ENCODE data around the gene CPNE1. TPM values are rescaled to one million over a fixed set of nuclear protein-coding genes. Genes with fewer than 3 reads are reported as not detected.

The CPNE1 gene
- total RNA-seq, 1 donor from 2014 or later, result 119 TPM

Other genes starting within 250 kb of the CPNE1 start
- 16.0 and 18.2 TPM in 2 replicates for gene GDF5, start 226.7 kb downstream of the CPNE1 start, total RNA-seq
- gene CEP250, start 209.3 kb downstream of the CPNE1 start, total RNA-seq, result 22.7 and 66.0 TPM in 2 replicates
- not detected in 2 replicates for gene C20orf173, start 135.2 kb downstream of the CPNE1 start, total RNA-seq
- 477 and 539 TPM in 2 replicates for gene ERGIC3, start 122.8 kb downstream of the CPNE1 start, total RNA-seq
- 13.8 and 37.0 TPM in 2 replicates for gene SPAG4, start 49.1 kb downstream of the CPNE1 start, total RNA-seq
- gene RBM12, start within 50 bp of the CPNE1 start, total RNA-seq, result 55.6 and 59.0 TPM in 2 replicates
- gene NFS1, start 34.5 kb upstream of the CPNE1 start, total RNA-seq, result 37.7 and 53.9 TPM in 2 replicates
- gene ROMO1, start 34.5 kb upstream of the CPNE1 start, total RNA-seq, result 86.9 and 420 TPM in 2 replicates
- gene RBM39, start 77.4 kb upstream of the CPNE1 start, total RNA-seq, result 182 and 322 TPM in 2 replicates
- 20.0 and 58.4 TPM in 2 replicates for gene PHF20, start 107.1 kb upstream of the CPNE1 start, total RNA-seq

Measured in renal cortical epithelial cell (primary cell).